ENCODE data around the gene HSCB.
"Not testable (repeated sequence)": the region's sequence is repeated elsewhere in the genome, so short reads cannot be mapped to it uniquely, and the experiment has no call there.

Gene HSCB

GRCh38 chr22:28728621-28729313, 13.1 kb upstream of the HSCB start:
- H3K27me3 Mint-ChIP-seq: no peaks in the 10 kb centered on the region
- H3K4me1 Mint-ChIP-seq: no peaks in the 10 kb centered on the region
- no peak overlapping the region for H3K4me3 Mint-ChIP-seq
- H3K27ac Mint-ChIP-seq: no peak overlapping the region
- H3K9me3 Mint-ChIP-seq: no peaks in the 10 kb centered on the region
- H3K36me3 Mint-ChIP-seq: peaks cover 8% of the 10 kb centered on the region

- Mint-ChIP-seq H3K27me3 (no peaks in the 10 kb centered on the region), H3K36me3 (peaks cover 5% of the 10 kb centered on the region), H3K4me1 (no peaks in the 10 kb centered on the region), H3K27ac (no peak overlapping the region), H3K9me3 (no peaks in the 10 kb centered on the region), H3K4me3 (no peak overlapping the region)
Measured at GRCh38 chr22:28730179-28730578, 11.7 kb upstream of the HSCB start.

- Mint-ChIP-seq H3K36me3 (peaks cover 3% of the 10 kb centered on the region), H3K27ac (no peak overlapping the region), H3K4me1 (peaks cover 9% of the 10 kb centered on the region), H3K9me3 (no peaks in the 10 kb centered on the region), H3K27me3 (no peaks in the 10 kb centered on the region), H3K4me3 (no peak overlapping the region)
Measured at GRCh38 chr22:28734393-28734792, 7.4 kb upstream of the HSCB start.

GRCh38 chr22:28736301-28737155, 5.3 kb upstream of the HSCB start:
- no peak overlapping the region for H3K4me3 Mint-ChIP-seq
- no peak overlapping the region for H3K27ac Mint-ChIP-seq
- H3K4me1 Mint-ChIP-seq: peaks cover 20% of the 10 kb centered on the region
- H3K27me3 Mint-ChIP-seq: no peaks in the 10 kb centered on the region
- no peaks in the 10 kb centered on the region for H3K9me3 Mint-ChIP-seq
- peaks cover 3% of the 10 kb centered on the region for H3K36me3 Mint-ChIP-seq

GRCh38 chr22:28737701-28738100, 4.1 kb upstream of the HSCB start:
- peaks cover 28% of the 10 kb centered on the region for H3K4me1 Mint-ChIP-seq
- H3K4me3 Mint-ChIP-seq: no peak overlapping the region
- no peaks in the 10 kb centered on the region for H3K27me3 Mint-ChIP-seq
- H3K36me3 Mint-ChIP-seq: peaks cover 3% of the 10 kb centered on the region
- no peaks in the 10 kb centered on the region for H3K9me3 Mint-ChIP-seq
- H3K27ac Mint-ChIP-seq: no peak overlapping the region

- not testable (repeated sequence) for H3K27ac Mint-ChIP-seq, H3K36me3 Mint-ChIP-seq, H3K27me3 Mint-ChIP-seq, H3K4me3 Mint-ChIP-seq, H3K9me3 Mint-ChIP-seq
- H3K4me1 Mint-ChIP-seq: peaks cover 40% of the 10 kb centered on the region
Measured at GRCh38 chr22:28738876-28739275, 3.0 kb upstream of the HSCB start.

- Mint-ChIP-seq H3K36me3 (no peaks in the 10 kb centered on the region), H3K27ac (peak overlapping the region; percentile 89), H3K4me3 (peak overlapping the region; percentile 89), H3K4me1 (peaks cover 40% of the 10 kb centered on the region), H3K27me3 (no peaks in the 10 kb centered on the region), H3K9me3 (no peaks in the 10 kb centered on the region)
Measured at GRCh38 chr22:28741200-28741784, 547 bp upstream of the HSCB start.

GRCh38 chr22:28742562-28742962, 723 bp downstream of the HSCB start:
- H3K4me3 Mint-ChIP-seq: peak overlapping the region; percentile 89
- H3K36me3 Mint-ChIP-seq: no peaks in the 10 kb centered on the region
- no peaks in the 10 kb centered on the region for H3K9me3 Mint-ChIP-seq
- H3K27me3 Mint-ChIP-seq: no peaks in the 10 kb centered on the region
- peaks cover 40% of the 10 kb centered on the region for H3K4me1 Mint-ChIP-seq
- peak overlapping the region; percentile 79 for H3K27ac Mint-ChIP-seq

- peak overlapping the region; percentile 74 for H3K27ac Mint-ChIP-seq
- H3K4me3 Mint-ChIP-seq: peak overlapping the region; percentile 89
- H3K9me3 Mint-ChIP-seq: no peaks in the 10 kb centered on the region
- H3K27me3 Mint-ChIP-seq: no peaks in the 10 kb centered on the region
- peaks cover 3% of the 10 kb centered on the region for H3K36me3 Mint-ChIP-seq
- peaks cover 33% of the 10 kb centered on the region for H3K4me1 Mint-ChIP-seq
Measured at GRCh38 chr22:28743852-28744251, 2.0 kb downstream of the HSCB start.

- H3K4me1 Mint-ChIP-seq: peaks cover 7% of the 10 kb centered on the region
- peaks cover 7% of the 10 kb centered on the region for H3K36me3 Mint-ChIP-seq
- H3K27me3 Mint-ChIP-seq: no peaks in the 10 kb centered on the region
- H3K27ac Mint-ChIP-seq: no peak overlapping the region
- no peak overlapping the region for H3K4me3 Mint-ChIP-seq
- no peaks in the 10 kb centered on the region for H3K9me3 Mint-ChIP-seq
Measured at GRCh38 chr22:28750471-28750881, 8.6 kb downstream of the HSCB start.

GRCh38 chr22:28754512-28754911, 12.7 kb downstream of the HSCB start:
- H3K36me3 Mint-ChIP-seq, H3K27me3 Mint-ChIP-seq, H3K4me3 Mint-ChIP-seq, H3K4me1 Mint-ChIP-seq, H3K27ac Mint-ChIP-seq, H3K9me3 Mint-ChIP-seq: not testable (repeated sequence)

GRCh38 chr22:28759861-28760560, 18.2 kb downstream of the HSCB start:
- Mint-ChIP-seq H3K36me3 (peaks cover 2% of the 10 kb centered on the region), H3K27me3 (no peaks in the 10 kb centered on the region), H3K9me3 (no peaks in the 10 kb centered on the region), H3K27ac (no peak overlapping the region), H3K4me3 (no peak overlapping the region), H3K4me1 (no peaks in the 10 kb centered on the region)

GRCh38 chr22:28761449-28761755, 19.6 kb downstream of the HSCB start:
- Mint-ChIP-seq H3K4me1 (no peaks in the 10 kb centered on the region), H3K27ac (no peak overlapping the region), H3K36me3 (peaks cover 2% of the 10 kb centered on the region), H3K9me3 (no peaks in the 10 kb centered on the region), H3K27me3 (no peaks in the 10 kb centered on the region), H3K4me3 (no peak overlapping the region)

GRCh38 chr22:28762000-28762399, 20.2 kb downstream of the HSCB start:
- H3K9me3 Mint-ChIP-seq, H3K36me3 Mint-ChIP-seq, H3K27me3 Mint-ChIP-seq, H3K4me3 Mint-ChIP-seq, H3K4me1 Mint-ChIP-seq, H3K27ac Mint-ChIP-seq: not testable (repeated sequence)

- Mint-ChIP-seq H3K9me3 (no peaks in the 10 kb centered on the region), H3K27ac (no peak overlapping the region), H3K4me1 (no peaks in the 10 kb centered on the region), H3K4me3 (no peak overlapping the region), H3K27me3 (no peaks in the 10 kb centered on the region), H3K36me3 (no peaks in the 10 kb centered on the region)
Measured at GRCh38 chr22:28766628-28767027, 24.8 kb downstream of the HSCB start.
